22Rv1 (cell line): Measurements from ENCODE around the gene TMPRSS5.

Source experiments
- CTCF ChIP-seq: fragments of 450-650 bp; IDR thresholded peaks from 2 replicates; pipeline ENCODE4 v1.5.1; 2017; ENCODE audit warnings: mild to moderate bottlenecking
- ZFX ChIP-seq: fragments of 450-650 bp; IDR thresholded peaks from 2 replicates; pipeline ENCODE4 v1.6.1; 2017; ENCODE audit warnings: antibody characterized with exemption, borderline replicate concordance

- TF ChIP-seq CTCF = no peak
- no peak for TF ChIP-seq ZFX
Measured at GRCh38 chr11:113664981-113665710, 41.0 kb downstream of the TMPRSS5 start.
